Activated CD4-positive, alpha-beta T cell treated with anti-CD3 and anti-CD28 coated beads, Interleukin-2, amount 50 U/mL, for 24 hours (primary cell): ENCODE results near the gene LRRC34.

Experiments used
- DNase-seq, 2 donors: peaks; one replicate each; pipeline ENCODE4 v3.0.0-alpha.2; 2020; ENCODE audit warnings: low read depth in 1 of 2, low spot score in 1 of 2

LRRC34 gene

DNA sequence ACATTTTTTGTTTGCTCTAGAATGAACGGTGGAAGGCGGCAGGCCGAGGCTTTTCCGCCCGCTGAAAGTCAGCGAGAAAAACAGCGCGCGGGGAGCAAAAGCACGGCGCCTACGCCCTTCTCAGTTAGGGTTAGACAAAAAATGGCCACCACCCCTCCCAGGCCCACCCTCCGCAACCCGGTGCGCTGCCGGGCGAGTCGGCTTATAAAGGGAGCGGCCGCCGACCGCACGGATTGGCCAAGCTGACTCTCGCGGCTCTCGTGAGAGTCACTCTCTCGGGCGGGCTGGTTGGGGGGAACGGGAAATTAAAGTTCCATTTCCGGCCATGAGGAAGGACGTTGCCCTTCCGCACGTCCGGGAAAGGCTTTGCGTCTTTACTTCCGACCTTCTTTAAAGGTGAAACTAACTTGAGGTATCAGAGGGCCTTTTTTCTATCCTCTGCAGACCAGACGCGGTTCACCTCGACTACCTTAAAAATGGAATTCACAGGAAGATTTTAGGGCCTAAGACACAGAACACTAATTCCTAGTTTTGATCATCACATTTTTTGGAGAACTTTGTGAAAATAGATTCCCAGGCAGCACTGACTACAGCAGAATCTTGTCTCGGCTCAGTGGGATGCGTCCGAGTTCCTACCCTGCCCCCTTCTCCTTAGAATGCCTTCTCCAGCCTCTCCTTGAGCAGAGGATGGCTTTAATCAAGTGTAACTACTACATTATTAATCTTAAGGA is 47.7 kb downstream of the LRRC34 start, which contains the start of gene TERC:
TSS of gene TERC (minus strand) at position 179 of the 731 bp plus-strand sequence.
- peak; percentile 78 to 92 for DNase-seq

DNA sequence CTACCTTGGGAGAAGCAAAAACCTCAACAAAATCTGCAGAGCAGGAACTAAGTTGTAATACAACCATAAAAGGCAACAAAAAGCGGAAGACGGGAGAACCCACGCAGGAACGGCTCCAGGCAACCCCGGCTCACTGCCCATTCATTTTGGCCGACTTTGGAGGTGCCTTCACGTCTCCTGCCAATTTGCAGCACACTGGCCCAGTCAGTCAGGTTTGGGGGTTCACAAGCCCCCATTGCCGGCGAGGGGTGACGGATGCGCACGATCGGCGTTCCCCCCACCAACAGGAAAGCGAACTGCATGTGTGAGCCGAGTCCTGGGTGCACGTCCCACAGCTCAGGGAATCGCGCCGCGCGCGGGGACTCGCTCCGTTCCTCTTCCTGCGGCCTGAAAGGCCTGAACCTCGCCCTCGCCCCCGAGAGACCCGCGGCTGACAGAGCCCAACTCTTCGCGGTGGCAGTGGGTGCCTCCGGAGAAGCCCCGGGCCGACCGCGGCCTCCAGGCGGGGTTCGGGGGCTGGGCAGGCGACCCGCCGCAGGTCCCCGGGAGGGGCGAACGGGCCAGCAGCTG is 48.3 kb downstream of the LRRC34 start:
- peak; percentile 47 to 55 for DNase-seq

DNA sequence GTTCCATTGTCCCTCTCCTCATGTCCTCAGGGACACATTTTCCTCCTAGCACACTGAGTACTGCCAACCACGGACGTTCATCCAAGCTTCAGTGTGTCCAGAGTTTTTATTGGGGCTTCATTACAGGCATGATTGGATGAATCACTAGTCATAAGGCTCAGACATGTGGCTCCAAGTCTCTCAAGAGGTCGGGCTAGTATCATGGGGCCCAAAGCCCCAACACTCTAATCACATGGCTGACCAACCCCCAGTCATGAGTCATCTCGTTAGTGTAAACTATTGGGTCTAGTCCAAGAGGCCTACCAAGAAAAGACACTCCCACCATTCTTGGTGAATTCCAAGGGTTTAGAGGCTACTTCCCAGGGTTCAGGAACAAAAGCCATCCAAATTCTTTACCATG is 52.2 kb downstream of the LRRC34 start:
- DNase-seq, result no peak

DNA sequence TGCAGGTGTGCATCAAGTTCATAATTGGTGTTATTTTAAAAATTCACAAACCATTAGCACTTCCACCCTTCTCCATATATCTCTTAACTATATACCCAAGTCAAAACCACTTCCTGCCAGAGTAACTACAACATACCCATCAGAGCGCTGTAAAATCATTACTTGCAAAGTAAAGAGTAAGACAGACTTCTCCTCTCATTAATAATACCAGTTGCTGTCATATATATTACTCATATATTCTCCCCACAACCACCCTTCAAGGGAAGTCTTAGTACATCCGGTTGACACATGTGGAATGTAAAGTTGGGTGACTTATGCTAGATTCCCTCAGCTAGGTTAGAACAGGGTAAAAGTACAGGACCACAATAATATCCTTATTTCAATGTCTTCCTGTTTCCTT is 53.4 kb downstream of the LRRC34 start:
- DNase-seq, result peak in 1 of 2 donors; percentile 33

DNA sequence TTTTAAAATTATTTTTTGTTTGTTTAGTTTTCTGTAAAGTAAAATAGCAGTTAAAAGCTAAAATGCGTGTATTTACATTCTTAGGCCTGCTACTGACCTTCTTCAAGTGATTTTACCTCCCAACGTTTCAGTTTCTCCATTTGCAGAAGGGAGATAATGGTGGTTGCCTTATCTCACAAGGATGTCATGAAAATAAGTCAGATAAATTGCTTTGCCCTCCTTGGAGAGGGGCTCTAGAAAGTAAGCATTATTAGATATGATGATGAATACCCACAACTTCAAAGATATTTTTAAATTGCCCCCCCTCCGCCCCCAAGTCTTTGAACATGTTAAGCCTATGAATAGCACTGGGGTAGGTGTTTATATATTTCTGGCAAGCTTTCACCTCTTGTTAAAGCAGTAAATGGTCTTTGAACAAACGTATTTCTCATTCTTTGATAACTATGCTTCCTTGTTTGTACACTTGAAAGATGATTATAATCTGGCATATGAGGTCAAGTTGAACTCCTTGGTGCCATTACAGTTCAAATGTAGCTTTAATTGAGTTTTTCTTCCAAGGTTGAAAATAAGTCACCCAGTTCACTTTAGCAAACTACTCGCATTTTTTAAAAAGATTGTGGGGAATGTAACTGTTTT is 54.2 kb downstream of the LRRC34 start:
- DNase-seq, result no peak

DNA sequence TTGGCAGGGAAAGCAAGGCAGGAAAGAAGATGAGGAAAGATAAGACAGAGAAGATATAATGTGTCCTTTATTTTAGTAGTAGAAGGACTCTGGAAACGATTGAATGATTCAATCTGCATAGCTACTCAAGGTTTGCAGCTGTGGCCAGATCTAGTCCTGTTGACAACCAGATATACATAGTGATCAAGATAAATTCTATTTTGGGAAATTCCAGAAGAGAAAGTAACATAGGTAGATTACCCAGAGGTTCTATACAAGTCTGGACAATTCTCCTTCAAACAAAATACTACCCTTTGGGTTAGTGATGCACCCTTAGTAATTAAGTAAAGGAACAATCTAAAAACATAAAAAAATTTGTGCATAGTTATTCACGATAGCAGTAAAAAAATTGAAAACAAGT is 57.2 kb downstream of the LRRC34 start:
- DNase-seq, result no peak

DNA sequence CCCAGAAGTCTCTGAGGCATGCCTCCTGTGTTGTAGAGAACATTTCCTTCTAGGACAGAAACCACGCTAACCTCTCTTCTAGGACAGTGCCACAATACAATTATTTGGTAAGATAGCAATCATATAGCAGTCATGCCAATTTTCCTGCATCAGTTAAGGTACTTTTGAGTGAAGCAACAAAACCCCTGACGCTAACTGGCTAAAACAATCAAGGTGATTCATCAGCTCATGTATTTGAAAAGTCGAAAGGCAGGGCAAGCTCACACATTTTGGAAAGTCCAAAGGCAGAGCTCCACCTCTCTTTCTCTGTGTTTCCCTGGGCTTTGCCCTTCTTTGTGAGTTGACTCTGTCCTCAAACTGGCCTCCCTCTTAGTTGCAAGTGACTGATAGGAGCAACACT is 58.0 kb downstream of the LRRC34 start:
- no peak for DNase-seq

DNA sequence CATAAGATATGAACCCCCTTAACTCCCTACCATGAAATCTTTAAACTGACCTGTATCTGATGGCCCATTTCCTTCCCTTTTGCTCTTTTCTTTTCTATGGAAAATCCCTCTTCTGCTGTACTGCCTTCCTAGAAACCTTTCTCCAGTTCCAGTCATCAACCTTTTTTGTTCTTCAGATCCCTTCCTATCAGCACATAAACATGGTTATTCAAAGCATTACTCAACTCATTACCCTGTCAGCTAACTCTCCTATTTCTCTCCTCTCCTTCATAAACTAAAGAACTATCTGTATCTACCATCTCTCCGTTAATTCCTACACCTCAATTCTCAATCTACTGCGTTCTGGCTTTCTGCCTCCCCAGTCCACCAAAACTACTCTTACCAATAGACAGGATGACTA is 60.8 kb downstream of the LRRC34 start:
- no peak for DNase-seq

DNA sequence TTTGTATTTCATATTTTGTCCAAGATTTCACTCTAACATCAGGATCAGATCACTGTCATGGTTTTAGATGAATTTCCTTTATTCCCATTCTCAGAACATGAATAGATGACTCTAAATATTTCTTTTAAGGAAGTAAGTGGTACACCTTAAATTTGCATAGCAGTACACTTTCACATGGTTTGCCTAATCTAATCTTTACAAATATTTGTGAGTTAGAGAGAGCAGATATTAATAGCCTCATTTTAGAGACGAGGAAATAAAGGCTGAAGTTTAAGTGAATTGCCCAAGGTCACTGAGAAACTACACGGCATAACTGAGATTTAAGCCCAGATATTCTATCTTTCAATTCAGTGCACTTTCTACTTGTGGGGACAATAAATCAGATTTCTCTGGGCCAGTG is 62.0 kb downstream of the LRRC34 start:
- DNase-seq, result no peak

DNA sequence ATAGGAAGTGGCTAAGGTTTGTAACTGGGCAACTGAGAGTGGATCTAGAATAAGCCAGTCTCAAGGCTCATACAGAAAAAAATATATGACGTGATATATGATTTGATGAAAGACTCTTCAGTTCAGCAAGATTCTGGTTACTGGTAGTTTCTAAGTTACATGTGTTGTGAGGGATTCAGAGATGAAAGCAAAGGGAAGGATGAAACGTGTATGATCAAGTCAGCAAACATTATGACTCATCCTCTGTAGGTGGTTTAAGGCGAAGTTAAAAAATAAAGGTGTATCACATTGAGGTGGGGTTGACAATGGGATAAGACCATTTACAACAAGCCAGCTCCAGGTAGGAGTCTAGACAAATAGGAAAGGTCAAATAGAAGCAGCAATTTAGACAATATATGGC is 64.0 kb downstream of the LRRC34 start:
- DNase-seq, result no peak

DNA sequence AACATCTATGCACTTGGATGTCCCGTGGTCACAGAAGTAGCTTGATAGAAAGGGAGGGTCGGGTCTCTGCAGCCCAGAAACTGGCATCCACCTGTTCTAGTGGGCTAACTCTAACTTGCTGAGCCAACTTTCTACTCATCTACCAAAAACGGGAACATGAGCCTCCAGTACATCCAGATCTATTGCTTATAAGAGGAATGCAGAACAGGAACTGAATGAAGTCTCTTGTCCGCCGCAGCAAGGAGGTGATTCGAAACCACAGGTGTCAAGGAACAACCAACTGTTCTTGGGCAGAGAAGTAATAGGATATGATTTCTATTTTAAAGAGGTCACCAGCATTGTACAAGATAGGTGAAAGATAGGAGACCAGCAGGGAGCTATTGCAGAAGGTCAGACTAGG is 65.8 kb downstream of the LRRC34 start:
- no peak for DNase-seq

DNA sequence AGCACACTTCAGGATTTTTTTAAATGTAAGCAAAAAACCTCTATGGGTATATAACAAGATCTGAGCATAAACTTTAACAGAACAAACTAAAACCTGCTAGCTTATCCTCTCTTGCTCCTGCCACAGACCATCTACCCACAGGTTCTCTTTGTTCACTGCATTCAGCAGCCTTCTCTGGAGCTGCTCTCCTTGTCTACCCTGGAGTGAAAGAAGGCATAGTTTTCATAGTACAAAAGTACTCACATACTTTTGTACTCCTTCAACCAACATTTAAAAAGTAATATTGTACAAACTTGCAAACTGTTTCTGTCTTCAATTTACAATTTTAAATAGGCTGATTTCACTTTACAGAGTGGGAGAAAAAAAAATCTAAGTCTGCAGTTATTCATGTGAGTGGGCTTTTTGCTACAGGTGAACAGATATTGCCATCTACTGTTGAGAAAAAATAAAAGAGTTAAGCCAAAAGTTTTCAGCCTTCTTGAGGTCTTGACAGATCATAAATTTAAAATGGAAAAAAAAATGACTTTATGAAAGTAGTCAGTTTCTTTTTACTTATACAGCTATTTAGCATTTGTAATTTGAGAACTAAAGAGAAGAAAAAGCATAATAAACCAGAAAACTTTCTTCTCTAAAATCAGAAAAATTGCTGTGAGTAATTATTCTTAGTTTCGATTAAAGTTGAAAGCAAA is 68.2 kb downstream of the LRRC34 start:
- no peak for DNase-seq
